OCI-LY1 (cell line): Measurements from ENCODE around the gene MPP4.

Experiments used
- H2AFZ ChIP-seq: fragments of 200-600 bp; sonication (generic), shearing (Covaris generic); 2 replicates; pipeline ENCODE4 v1.6.0; 2014; ENCODE audit warnings: antibody characterized with exemption, mild to moderate bottlenecking, low read length
- H3F3A ChIP-seq: fragments of 200-600 bp; sonication (generic), shearing (Covaris generic); 2 replicates; pipeline ENCODE4 v1.6.0; 2014; ENCODE audit warnings: mild to moderate bottlenecking, antibody characterized with exemption, low read length, moderate library complexity; ENCODE audit not compliant: insufficient read depth
- H3K27ac ChIP-seq: fragments of 200-600 bp; sonication (generic); 2 replicates; pipeline ENCODE4 v1.5.1; 2014; ENCODE audit warnings: low read length, mixed run types, mild to moderate bottlenecking, low read depth; ENCODE audit not compliant: poor library complexity, severe bottlenecking
- H3K27me3 ChIP-seq: fragments of 200-600 bp; sonication (generic); 2 replicates; pipeline ENCODE4 v1.6.0; 2014; ENCODE audit warnings: antibody characterized with exemption, mild to moderate bottlenecking, low read length, moderate library complexity; ENCODE audit not compliant: insufficient read depth
- H3K36me3 ChIP-seq: fragments of 200-600 bp; sonication (generic); 2 replicates; pipeline ENCODE4 v1.6.1; 2014; ENCODE audit warnings: mild to moderate bottlenecking, antibody characterized with exemption, low read length, moderate library complexity, mixed read lengths; ENCODE audit not compliant: insufficient read depth
- H3K4me1 ChIP-seq: fragments of 200-600 bp; sonication (generic); 2 replicates; pipeline ENCODE4 v1.5.1; 2014; ENCODE audit warnings: mild to moderate bottlenecking, low read length, moderate library complexity; ENCODE audit not compliant: insufficient read depth, severe bottlenecking
- H3K4me2 ChIP-seq: fragments of 200-600 bp; sonication (generic), shearing (Covaris generic); 2 replicates; pipeline ENCODE4 v1.6.1; 2014; ENCODE audit warnings: low read length
- H3K4me3 ChIP-seq: fragments of 200-600 bp; sonication (generic); 2 replicates; pipeline ENCODE4 v1.5.1; 2014; ENCODE audit warnings: low read length, low read depth, mild to moderate bottlenecking, mixed read lengths; ENCODE audit not compliant: poor library complexity, severe bottlenecking
- H3K79me2 ChIP-seq: fragments of 200-600 bp; shearing (Covaris generic); 2 replicates; pipeline ENCODE4 v1.6.1; 2016; ENCODE audit warnings: mixed run types, low read length, mixed read lengths; ENCODE audit not compliant: insufficient read depth
- H3K9ac ChIP-seq: fragments of 200-600 bp; sonication (generic), shearing (Covaris generic); 2 replicates; pipeline ENCODE4 v1.6.1; 2014; ENCODE audit warnings: mild to moderate bottlenecking, low read length, mixed read lengths
- H3K9me2 ChIP-seq: fragments of 200-600 bp; sonication (generic), shearing (Covaris generic); 2 replicates; pipeline ENCODE4 v1.6.1; 2014; ENCODE audit warnings: low read depth, mild to moderate bottlenecking, low read length, mixed read lengths
- H3K9me3 ChIP-seq: fragments of 200-600 bp; shearing (Covaris generic); 2 replicates; pipeline ENCODE4 v1.6.1; 2014; ENCODE audit warnings: low read length, mixed read lengths
- H4K20me1 ChIP-seq: fragments of 200-600 bp; sonication (generic), shearing (Covaris generic); 2 replicates; pipeline ENCODE4 v1.6.0; 2016; ENCODE audit warnings: mild to moderate bottlenecking, low read length; ENCODE audit not compliant: insufficient read depth
- CTCF ChIP-seq: fragments of 200-600 bp; sonication (generic), shearing (Covaris generic); IDR thresholded peaks from 2 replicates; pipeline ENCODE4 v1.5.1; 2017; ENCODE audit warnings: mild to moderate bottlenecking, antibody characterized with exemption, low read length, moderate library complexity, mixed read lengths
- EZH2 ChIP-seq: fragments of 200-600 bp; sonication (generic), shearing (Covaris generic); IDR thresholded peaks from 2 replicates; pipeline ENCODE4 v1.8.0; 2017; ENCODE audit warnings: borderline replicate concordance, mixed run types, mild to moderate bottlenecking, antibody characterized with exemption, low read length, moderate library complexity, mixed read lengths

MPP4 gene

GRCh38 chr2:201622306-201622970, 76.0 kb downstream of the MPP4 start:
- Histone ChIP-seq H3K4me1 (no peaks in the 10 kb centered on the region), H3F3A (no peaks in the 10 kb centered on the region), H3K9me2 (no peaks in the 10 kb centered on the region), H2AFZ (no peak overlapping the region), H3K36me3 (no peaks in the 10 kb centered on the region), H3K4me3 (no peak overlapping the region), H3K27ac (no peak overlapping the region), H3K27me3 (no peaks in the 10 kb centered on the region), H3K4me2 (no peak overlapping the region), H3K9ac (no peak overlapping the region), H3K79me2 (no peaks in the 10 kb centered on the region), H4K20me1 (no peaks in the 10 kb centered on the region), H3K9me3 (no peaks in the 10 kb centered on the region)
- TF ChIP-seq CTCF = no peak
- TF ChIP-seq EZH2 = no peak

- H3K9ac ChIP-seq = no peak overlapping the region
- no peaks in the 10 kb centered on the region for H3F3A ChIP-seq
- no peaks in the 10 kb centered on the region for H3K36me3 ChIP-seq
- no peaks in the 10 kb centered on the region for H4K20me1 ChIP-seq
- no peak overlapping the region for H3K4me2 ChIP-seq
- no peaks in the 10 kb centered on the region for H3K4me1 ChIP-seq
- H3K79me2 ChIP-seq = no peaks in the 10 kb centered on the region
- no peaks in the 10 kb centered on the region for H3K9me2 ChIP-seq
- no peak overlapping the region for H3K4me3 ChIP-seq
- no peak for TF ChIP-seq CTCF
- no peak for TF ChIP-seq EZH2
- H3K27me3 ChIP-seq = no peaks in the 10 kb centered on the region
- no peak overlapping the region for H2AFZ ChIP-seq
- no peaks in the 10 kb centered on the region for H3K9me3 ChIP-seq
- H3K27ac ChIP-seq = no peak overlapping the region
Observed at GRCh38 chr2:201621293-201621999, 77.0 kb downstream of the MPP4 start.

- Histone ChIP-seq H3K27me3 (no peaks in the 10 kb centered on the region), H3K27ac (no peak overlapping the region), H3K4me2 (no peak overlapping the region), H2AFZ (no peak overlapping the region), H3K9me2 (no peaks in the 10 kb centered on the region), H3K4me1 (no peaks in the 10 kb centered on the region), H3F3A (no peaks in the 10 kb centered on the region), H3K9me3 (no peaks in the 10 kb centered on the region), H4K20me1 (no peaks in the 10 kb centered on the region), H3K9ac (no peak overlapping the region), H3K36me3 (no peaks in the 10 kb centered on the region), H3K4me3 (no peak overlapping the region), H3K79me2 (no peaks in the 10 kb centered on the region)
- no peak for TF ChIP-seq EZH2
- TF ChIP-seq CTCF = no peak
Observed at GRCh38 chr2:201618744-201619662, 79.4 kb downstream of the MPP4 start.
